NCI-H146 treated with DMSO at 0.1 percent for 48 hours (cell line): ENCODE results near the gene ITPR3.
"Not testable (repeated sequence)": the region's sequence is repeated elsewhere in the genome, so short reads cannot be mapped to it uniquely, and the experiment has no call there.

Source experiments
- DNase-seq: peaks from one replicate; lab custom pipeline; 2025; ENCODE audit not compliant: unreplicated experiment; lab: John Stamatoyannopoulos, UW

Gene ITPR3

DNA sequence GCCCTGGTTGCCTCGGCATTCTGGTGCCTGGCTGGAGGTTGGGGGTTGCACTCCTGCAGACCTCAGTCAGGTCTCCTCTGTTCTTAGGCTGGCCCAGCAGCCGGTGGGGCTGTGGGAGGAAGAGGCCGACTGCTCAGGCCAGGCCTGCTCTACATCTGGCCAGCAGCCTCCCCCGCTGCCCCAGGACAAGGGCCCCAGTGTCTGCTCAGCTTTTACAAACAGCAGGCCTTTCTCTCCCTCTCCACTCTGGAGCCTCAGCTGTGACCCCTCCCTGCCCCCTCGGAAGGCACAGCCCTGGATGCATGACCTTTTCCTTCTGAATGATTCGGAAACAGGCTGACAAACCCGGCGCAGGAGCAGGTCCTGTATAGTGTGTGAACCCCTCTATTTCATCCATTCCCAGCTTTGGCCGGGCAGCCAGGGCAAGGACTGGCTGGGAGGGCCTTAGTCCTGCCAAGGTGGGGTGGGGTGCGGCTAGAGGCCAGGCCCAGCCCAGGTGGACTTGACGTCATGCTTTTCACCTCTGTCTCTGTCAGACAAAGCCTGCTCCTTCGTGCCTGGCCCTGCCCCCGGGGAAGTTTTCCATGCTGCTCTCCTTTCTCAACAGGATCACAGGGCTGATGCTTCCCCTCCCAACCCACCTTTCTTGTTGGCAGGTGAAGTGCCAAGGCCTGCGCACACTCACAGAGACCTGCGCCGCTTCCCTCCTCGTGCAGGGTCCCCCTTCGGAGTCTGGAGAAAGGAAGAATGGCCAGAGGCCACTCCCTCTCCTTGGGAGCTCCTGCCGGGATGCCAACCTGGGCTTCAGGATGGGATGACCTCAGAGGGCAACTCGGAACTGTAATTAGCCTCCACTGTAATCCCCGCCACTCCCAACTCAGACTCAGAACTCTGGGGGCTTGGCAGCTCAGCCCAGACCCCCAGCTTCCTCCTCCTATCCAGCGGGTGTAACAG is 10.1 kb upstream of the ITPR3 start:
- no peak for DNase-seq

DNA sequence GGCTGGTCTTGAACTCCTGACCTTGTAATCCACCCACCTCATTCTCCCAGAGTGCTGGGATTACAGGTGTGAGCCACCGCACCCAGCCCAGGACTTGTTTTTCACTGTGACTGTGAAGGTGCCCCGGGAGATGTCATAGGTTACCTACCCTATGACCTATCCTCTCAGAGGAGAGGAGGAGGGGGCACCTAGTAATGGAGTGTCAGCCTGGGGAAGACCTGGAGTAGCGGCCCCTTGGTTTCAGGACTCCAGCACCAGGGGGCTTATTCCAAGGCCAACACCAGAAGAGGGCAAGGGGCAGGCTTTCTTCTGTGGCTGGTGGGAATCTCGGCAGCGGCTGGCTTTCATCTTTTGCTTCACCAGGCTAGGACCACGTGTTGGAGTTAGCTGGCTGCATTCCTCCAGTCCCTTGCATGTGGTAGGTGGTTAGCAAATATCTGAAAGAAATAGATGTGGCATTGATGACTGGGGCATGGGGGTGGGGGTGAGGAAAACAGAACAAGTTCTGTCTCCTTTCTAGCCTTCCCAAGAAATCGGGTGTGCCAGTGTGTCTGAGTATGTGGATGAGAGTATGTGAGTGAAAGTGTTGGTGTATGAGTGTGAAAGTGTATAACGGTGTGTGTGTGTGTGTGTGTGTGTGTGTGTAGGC is 7.9 kb upstream of the ITPR3 start:
- no peak for DNase-seq

DNA sequence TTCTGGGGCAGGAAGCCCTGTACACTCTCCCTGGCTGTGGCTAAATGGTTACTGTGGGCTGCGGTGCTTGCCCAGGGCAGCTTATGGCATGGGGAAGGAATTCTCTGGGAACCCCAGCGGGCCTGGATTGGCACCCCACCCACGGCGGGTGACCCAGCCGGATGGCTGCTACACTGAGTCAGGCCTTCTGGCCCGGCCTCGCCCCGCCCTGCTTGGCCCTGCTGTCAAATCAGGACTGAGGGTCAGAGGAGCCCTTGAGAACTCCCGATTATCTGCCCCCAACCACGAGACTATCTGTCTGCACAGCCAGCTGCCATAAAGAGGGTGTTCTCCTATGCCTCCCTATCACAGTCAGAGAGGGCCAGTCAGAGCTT is 7.3 kb upstream of the ITPR3 start:
- DNase-seq, result no peak

DNA sequence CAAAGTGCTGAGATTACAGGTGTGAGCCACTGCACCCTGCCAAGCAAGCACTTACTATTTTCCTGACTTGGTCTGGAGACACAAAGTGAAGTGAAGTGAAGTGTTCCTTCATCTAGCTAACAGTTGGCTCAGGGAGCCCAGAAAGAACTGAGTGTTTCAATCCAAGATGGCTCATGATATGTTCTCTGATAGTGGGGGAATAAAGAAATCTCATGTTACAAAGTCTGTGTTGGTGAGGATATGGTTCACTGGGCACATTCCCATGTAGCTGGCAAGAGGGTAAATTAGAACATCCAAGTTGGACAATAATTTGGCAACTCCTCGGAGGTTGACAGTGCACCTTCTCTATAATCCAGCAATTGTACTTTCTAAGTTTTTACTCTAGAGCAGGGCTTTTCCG is 5.0 kb upstream of the ITPR3 start:
- no peak for DNase-seq

DNA sequence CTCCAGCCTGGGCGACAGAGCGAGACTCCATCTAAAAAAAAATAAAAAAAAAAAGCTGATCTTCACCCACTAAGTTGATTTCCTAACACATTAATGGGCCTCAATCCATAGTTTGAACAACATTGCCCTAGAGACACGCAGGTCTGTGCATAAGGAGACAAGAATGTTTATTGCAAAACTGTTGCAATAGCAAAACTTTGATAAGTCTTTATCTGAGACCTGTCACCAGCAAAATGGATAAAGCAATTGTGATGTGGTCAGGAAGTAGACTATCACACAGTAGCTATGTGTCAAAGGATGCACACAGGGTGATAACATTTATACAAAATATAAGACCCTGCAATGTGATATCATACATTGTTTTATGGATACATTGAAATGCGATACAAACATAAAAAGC is 4.2 kb upstream of the ITPR3 start:
- no peak for DNase-seq

DNA sequence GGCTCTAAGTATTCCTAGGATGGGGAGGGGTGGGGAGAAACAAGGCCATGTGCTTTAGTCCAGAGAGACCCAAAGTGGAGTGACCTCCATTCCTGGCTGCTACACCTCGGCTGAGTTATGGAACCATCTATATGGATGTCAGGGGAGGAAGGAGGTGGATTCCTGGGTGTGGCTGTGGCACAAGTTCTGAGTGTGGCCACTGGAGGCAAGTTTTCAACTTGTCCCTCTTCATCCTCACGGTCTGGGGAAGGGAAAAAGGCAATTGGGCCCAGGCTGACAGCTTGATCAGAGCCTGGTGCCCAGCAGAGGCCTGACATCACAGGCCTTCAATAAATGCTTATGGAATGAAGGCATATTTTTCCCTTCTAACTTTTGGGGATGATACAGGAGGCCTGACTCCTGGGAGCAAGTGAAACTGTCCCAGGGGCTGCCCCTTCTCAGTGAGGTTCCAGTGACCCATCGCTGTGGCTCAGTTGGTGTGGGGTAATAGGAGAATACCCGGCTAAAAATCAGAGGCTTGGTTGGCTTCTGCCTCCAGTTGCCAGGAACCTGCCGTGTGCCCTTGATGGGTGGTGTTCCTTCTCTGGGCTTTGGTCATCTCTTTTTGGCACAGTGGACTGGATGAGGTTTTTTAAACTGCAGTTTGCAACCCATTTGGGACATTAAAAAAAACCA is 1.8 kb upstream of the ITPR3 start:
- DNase-seq, result no peak

DNA sequence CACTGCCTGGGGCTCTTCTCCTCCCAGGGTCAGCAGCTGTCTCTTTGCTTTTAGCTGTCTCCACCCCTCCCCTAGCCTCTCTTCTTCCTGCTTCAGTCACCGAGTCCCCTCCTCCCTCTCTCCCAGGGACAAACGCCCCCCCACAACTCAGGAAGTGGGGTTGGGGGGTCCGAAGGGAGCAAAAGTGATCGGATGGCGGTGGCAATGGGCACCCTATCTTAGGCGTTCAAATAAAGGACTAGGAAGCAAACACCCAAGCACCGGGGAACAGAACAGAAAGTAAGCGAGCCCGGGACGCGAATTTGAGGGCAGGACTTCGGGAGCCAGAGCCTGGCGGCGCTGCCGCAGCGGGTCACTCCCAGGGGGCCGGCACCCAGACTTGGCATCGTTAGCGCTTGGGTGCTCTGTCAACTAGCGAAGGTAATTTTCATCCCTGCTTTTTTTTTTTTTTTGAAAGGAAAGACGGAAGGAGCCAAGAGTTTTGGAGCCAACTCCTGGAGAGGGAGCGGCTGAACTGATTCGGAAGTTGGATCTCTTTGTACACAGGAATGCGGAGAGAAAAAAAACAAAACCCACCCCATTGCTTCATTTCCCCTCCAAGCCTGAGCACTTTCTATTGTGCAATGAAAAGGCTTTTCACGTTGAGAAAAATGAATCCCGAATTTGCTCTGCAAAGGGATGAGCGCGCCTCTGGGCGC is 815 bp upstream of the ITPR3 start:
- no peak for DNase-seq

DNA sequence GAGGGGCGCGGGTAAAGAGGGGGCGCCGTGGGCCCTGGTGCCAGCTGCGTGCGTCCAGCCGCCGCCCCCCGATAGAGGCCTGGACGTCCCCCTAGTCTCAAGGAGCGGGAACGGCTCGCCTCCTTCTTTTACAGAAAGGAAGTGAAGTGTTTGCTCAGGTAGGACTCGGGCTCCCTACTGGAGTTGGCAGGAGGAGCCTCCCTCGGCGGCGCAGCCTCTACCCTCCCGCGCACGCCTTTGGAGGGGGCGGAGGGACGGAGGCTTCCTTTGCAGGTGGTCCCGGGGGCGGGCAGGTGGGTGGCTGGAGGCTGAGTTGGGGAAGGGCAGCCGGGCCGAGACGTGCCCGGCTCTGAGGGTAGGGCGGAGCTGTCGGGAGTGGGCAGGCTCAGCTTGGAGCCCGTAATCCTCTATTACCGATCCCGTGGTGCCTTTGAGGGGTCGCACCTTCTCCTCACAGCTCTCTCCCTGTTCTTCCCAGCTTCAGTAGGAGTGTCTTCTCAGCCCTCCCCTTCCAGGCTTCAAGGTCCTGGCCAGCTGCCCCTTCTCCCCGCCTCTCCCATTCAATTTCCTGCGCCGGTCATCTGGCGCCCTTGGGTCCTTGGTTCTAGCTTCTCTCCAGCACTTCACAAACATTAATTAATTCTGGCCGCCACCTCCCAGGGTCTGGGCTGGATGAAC is 728 bp downstream of the ITPR3 start:
- DNase-seq, result peak; percentile 77

DNA sequence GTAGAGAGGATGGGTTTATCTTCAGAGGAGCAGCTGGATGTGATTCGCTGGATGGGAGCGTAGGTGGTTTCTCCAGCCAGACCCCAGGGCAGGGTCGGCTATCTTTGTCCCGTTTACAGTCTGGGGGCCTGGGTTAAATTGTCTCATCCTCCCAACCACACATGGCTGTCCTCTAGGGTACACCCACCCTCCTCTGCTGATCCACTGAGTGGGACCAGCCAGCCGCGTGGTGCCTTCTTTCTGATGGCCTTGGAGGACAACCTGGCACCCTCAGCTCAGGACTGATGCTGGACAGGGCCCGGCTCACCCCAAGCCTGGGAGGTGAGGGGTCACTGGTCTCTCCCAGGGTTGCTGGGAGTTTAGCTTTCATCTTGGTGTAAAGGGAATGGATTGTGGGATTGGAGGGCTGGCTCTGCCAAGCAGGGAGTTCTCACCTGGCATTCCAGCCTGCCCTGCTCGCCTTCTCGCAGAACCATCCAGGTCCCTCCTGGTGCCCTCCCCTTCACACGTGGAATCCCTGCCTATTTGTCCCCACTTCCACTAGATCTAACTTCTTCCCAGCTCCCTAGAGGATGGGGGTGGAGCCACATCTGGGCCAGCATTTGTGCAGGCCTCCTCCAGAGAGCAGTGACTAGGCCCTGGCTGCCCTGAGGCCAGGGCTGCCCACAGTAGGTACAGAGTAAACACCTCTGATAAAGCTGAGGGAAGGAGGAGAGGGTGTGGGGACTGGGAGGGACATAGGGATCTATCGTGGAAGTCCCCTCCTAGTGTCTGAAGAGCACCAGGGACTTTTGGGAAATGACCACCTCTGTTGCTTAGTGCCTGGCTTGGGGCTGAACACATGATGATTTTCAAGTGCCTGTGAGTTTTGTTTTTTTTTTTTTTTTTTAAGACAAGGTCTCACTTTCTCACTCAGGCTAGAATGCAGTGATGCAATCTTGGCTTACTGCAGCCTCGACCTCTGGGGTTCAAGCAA is 1.6 kb downstream of the ITPR3 start:
- no peak for DNase-seq

DNA sequence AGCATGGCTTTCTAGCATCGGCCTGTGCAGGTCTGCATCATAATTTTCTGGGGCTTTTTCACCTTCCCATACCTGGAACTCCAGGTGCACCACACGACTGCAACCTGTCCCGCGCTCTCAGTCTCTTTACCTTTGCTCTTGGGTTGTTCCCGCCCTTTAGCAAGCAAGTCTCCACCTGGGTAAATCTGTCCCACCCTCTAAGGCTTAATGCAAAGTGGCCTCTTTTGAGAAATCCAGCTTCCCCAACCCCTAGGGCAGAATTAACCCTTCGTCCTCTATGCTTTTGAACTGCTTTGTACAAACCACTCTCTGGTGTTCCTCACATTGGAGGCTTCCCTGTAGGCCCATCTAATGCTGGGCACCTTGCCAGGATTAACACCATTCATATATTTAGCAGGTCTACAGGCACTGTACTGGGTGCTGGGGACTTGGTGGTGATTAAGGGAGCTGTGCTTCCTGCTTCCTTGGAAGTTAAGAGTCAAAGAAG is 2.8 kb downstream of the ITPR3 start:
- DNase-seq, result no peak

DNA sequence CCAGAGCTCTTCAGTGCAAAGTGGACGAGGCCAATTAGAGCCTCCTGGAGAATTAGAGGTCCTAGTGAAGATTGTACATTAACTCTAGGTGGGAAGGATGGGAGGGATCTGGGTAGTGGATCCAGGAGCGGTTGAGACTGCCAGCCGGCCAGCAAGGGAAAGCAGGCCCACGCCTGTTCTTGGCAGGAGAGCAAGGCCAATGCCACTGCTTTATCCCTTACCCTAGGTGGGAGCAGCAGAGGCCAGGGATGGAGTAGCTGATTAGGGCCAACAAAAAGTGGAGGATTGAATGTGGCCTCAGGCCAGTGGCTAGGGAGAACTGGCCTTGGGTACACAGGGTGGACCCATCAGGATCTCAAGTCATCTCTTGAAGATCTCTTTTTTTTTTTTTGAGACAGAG is 3.7 kb downstream of the ITPR3 start:
- no peak for DNase-seq

DNA sequence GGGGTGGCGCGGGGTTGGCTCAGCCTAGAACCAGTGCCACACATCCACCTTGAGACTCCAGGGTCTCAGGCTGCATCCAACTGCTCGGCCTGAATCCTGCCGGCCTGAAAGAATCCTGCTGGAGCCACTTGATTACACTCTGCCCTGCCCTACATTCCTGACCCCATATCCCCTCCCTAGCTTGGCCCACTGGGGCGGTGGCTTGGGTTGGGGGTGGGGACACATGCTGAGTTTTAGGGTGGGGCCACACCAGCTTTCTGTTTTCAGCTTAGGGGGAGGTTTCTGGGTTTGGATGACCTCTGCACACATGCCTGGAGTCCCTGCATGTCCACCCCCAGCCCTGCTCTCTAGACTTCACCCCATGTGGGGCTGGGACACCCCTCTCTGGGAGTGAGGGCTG is 6.8 kb downstream of the ITPR3 start:
- no peak for DNase-seq

DNA sequence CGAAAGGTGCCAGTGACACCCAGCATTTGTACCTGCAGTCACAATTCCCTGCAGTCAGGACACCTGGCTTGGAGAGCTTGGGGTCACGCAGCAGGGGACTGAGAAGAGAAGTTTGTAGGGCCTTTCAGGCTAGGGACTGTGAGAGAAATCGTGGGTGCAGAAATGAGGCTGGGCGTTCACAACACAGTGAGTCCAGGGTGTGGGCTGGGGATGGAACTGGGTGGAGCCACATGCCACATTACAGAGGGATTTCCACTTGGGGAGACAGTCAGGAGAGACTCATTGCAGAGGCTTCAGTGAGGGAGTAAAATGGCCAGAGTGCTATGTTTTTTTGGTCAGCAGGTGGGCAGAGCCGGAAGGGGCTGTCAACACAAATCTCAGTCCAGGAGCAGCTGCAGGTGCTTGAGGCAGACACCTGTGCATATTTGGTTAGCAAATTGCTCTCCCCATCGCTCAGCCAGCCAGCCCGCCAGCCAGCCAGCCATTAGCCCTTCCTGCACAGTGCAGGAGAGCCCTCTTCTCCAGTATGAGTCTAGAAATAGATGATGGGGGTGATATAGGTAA is 7.4 kb downstream of the ITPR3 start:
- DNase-seq, result peak; percentile 96

DNA sequence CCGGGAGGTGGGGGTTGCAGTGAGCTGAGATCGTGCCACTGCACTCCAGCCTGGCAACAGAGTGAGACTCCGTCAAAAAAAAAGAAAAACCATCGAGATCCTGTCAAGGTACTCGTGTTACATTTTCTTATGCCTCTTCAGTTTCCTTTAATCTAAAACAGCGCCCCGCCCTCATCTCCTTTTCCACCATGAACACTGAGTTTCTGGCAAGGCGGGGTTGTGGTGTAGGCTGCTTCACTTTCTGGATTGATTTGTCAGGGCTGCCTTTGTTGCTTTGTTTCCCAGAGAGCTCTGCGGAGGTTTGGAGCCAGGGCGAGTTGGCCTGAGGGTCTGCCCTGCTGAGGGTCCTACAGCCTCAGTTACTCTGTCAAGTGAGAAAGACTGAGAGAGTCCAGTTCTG is 8.9 kb downstream of the ITPR3 start:
- DNase-seq, result no peak

DNA sequence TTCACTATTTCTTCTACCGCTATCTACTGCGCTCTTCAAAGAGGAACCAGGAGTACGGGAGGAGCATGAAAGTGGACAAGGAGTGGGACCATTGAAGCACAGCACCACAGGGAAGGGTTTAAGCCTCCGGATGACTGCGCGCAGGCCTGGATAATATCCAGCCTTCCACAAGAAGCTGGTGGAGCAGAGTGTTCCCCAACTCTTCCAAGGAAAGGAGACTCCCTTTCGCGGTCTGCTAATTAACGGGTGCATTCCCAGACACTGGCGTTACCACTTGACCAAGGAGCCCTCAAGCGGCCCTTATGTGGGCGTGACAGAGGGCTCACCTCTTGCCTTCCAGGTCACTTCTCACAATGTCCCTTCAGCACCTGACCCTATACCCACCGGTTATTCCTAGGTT is 10.4 kb downstream of the ITPR3 start:
- not testable (repeated sequence) for DNase-seq

DNA sequence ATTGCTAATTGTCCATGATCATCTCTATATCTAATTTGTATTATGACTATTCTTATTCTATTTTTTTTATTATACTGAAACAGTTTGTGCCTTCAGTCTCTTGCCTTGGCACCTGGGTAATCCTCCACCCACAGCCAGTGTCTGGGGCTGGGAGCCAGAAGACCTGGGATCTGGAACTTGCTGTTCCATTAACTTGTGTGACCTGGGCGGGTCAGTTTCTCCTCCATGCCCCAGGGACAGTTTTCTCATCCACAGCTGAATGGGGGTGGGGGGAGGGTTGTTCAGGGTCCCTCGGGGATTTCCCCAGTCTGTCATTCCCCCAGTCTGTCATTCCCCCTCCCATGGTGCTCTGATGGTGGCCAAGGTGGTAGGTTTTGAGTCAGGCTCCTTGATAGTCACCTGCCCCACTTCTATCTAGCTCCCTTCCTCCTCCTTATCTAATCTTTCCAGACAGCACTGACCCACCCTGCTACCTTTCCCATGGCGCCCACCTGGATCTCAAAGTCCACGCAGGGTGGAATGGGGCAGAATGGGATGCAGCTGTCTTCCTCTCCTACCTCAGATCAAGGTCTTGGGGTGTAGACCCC is 10.9 kb downstream of the ITPR3 start:
- DNase-seq, result no peak

DNA sequence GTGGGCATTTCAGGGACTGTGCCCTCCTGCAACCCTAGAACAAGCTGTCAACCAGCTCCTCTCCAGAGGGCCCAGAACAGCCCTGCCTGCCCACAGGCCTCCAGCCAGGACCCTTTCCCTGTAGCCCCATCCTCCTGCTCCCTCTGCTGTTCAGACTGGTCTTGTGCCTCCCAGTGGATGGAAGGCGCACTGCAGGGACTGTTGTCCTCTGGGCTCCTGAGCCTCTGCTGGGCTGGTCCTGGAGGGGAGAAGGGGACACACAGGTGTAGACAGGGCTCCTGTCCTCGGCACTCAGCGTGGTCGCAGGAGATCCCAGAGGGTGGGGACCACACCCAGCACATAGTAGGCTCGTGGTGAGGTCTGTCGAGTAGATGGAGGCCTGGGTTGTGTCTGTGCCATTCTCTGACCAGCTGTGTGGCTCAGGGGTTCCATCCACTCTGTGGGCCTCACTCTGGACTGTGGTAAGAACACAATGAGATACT is 11.5 kb downstream of the ITPR3 start:
- peak; percentile 21 for DNase-seq

DNA sequence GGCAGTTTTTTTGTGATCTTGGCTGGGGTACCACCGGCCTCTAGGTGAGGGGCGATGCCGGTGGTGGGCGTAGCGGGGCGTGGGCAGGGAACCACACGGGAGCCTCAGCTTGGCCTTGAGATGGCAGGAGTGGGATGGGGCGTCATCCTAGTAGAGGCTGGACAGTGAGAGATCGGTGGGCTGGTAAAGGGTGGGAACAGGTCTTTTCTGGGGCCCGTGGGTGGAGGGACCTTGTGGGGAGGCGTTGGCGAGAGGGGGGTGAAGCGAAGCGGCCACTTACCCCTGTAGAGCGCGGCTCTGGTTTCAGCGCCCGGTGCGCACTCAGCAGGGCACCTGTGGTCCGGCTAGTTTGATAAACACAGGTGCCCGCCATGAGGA is 12.0 kb downstream of the ITPR3 start:
- no peak for DNase-seq
